NB4 (cell line): ENCODE results near the gene BRCC3.

Experiments
- DNase-seq: peaks from one replicate; pipeline ENCODE4 v3.0.0; 2010; ENCODE audit warnings: low read depth
- H3K4me3 ChIP-seq: one replicate; pipeline ENCODE4 v1.5.1; 2011; ENCODE audit warnings: mild to moderate bottlenecking, low read depth, low read length, moderate library complexity
- CTCF ChIP-seq: IDR thresholded peaks from one replicate; pipeline ENCODE4 v1.5.1; 2012; ENCODE audit warnings: low read depth, low read length
- MAX ChIP-seq: IDR thresholded peaks from 2 replicates; pipeline ENCODE4 v1.6.1; 2011; ENCODE audit warnings: low read depth, low read length
- MYC ChIP-seq: IDR thresholded peaks from 2 replicates; pipeline ENCODE4 v1.6.1; 2011; ENCODE audit warnings: low read depth, low read length
- POLR2A ChIP-seq: IDR thresholded peaks from 2 replicates; pipeline ENCODE4 v1.6.1; 2011; ENCODE audit warnings: mild to moderate bottlenecking; ENCODE audit not compliant: insufficient read length; ENCODE audit errors: extremely low read depth

Gene BRCC3

GRCh38 chrX:155055494-155055893 is 15.8 kb upstream of the BRCC3 start:
- no peak for TF ChIP-seq CTCF
- TF ChIP-seq MYC, result no peak
- no peak for TF ChIP-seq POLR2A
- TF ChIP-seq MAX, result no peak
- DNase-seq, result no peak
- no peak overlapping the region for H3K4me3 ChIP-seq

- TF ChIP-seq CTCF (no peak), MYC (no peak), POLR2A (no peak), MAX (no peak)
- H3K4me3 ChIP-seq, result no peak overlapping the region
- no peak for DNase-seq
Measured at GRCh38 chrX:155056471-155056870, 14.8 kb upstream of the BRCC3 start.

- TF ChIP-seq MAX, result 0 out of 2 replicates have a peak, but pooled peaks have one; percentile 23
- no peak for TF ChIP-seq POLR2A
- peak; percentile 61 for TF ChIP-seq CTCF
- TF ChIP-seq MYC, result peak; percentile 29; the same call in 1 of the 2 replicates
- peak; percentile 68 for DNase-seq
- no peak overlapping the region for H3K4me3 ChIP-seq
Measured at GRCh38 chrX:155056877-155057792, 14.2 kb upstream of the BRCC3 start.

GRCh38 chrX:155061760-155062159 is 9.5 kb upstream of the BRCC3 start:
- no peak overlapping the region for H3K4me3 ChIP-seq
- DNase-seq, result no peak
- TF ChIP-seq MAX, result no peak
- TF ChIP-seq POLR2A, result no peak
- TF ChIP-seq MYC, result no peak
- TF ChIP-seq CTCF, result no peak

GRCh38 chrX:155065035-155065734 is 6.1 kb upstream of the BRCC3 start:
- TF ChIP-seq MYC (no peak), CTCF (no peak), POLR2A (no peak), MAX (no peak)
- H3K4me3 ChIP-seq, result no peak overlapping the region
- DNase-seq, result no peak
